H1 (cell line): ENCODE results near the gene TMEM154. TPM values are rescaled to one million over a fixed set of nuclear protein-coding genes. Genes with fewer than 3 reads are reported as not detected.
A peak's percentile ranks its signal among the peaks of the same experiment; 100 is the strongest.

ENCODE experiments used
- CTCF ChIA-PET: fragments of 300-600 bp; sonication (Branson Sonifier 250); formaldehyde crosslinking; loops from one replicate; lab custom pipeline; 2021; ENCODE audit not compliant: partially characterized antibody; lab: Charles Lee
- POLR2A ChIA-PET: fragments of 300-600 bp; sonication (Branson Sonifier 250); formaldehyde crosslinking; loops from one replicate; lab custom pipeline; 2021; ENCODE audit warnings: inconsistent platforms; ENCODE audit not compliant: partially characterized antibody; lab: Charles Lee
- DNase-seq, 2 experiments: peaks; one replicate each; pipeline versions ENCODE4 v3.0.0 to v3.0.0-alpha.2; 2010 to 2022; ENCODE audit warnings: low spot score in 2 of 2, low read depth in 1 of 2, mixed read lengths in 1 of 2
- FAIRE-seq: peaks from 2 replicates; lab custom pipeline; 2011; peaks lifted over from hg19 to GRCh38; lab: Jason Lieb, UNC
- H2AFZ ChIP-seq: 2 replicates; pipeline ENCODE4 v1.8.1; 2012; ENCODE audit warnings: low read length, inconsistent platforms
- H2AK5ac ChIP-seq: 2 replicates; pipeline ENCODE4 v1.6.1; 2013; ENCODE audit warnings: low read depth, low read length
- H2BK120ac ChIP-seq: replicated peaks from 2 replicates; pipeline ENCODE3; 2013; ENCODE audit warnings: low read depth, low read length, inconsistent platforms
- H2BK12ac ChIP-seq: 2 replicates; pipeline ENCODE4 v1.6.1; 2013; ENCODE audit warnings: low read depth, low read length
- H2BK15ac ChIP-seq: 2 replicates; pipeline ENCODE4 v1.6.1; 2013; ENCODE audit warnings: low read length
- H2BK20ac ChIP-seq: 2 replicates; pipeline ENCODE4 v1.6.1; 2013; ENCODE audit warnings: low read length
- H2BK5ac ChIP-seq: 2 replicates; pipeline ENCODE4 v1.6.1; 2013; ENCODE audit warnings: low read depth, low read length
- H3K14ac ChIP-seq: 2 replicates; pipeline ENCODE4 v1.6.1; 2013; ENCODE audit warnings: inconsistent platforms; ENCODE audit not compliant: insufficient read length
- H3K18ac ChIP-seq: 2 replicates; pipeline ENCODE4 v1.6.1; 2013; ENCODE audit warnings: low read length; ENCODE audit errors: extremely low read depth
- H3K23ac ChIP-seq: 2 replicates; pipeline ENCODE4 v1.6.1; 2013; ENCODE audit warnings: inconsistent platforms; ENCODE audit not compliant: insufficient read length
- H3K23me2 ChIP-seq: 2 replicates; pipeline ENCODE4 v1.6.1; 2013; ENCODE audit warnings: low read depth, low read length
- H3K27ac ChIP-seq: 2 replicates; pipeline ENCODE4 v1.6.1; 2011; ENCODE audit warnings: low read depth, low read length, inconsistent platforms
- H3K27me3 ChIP-seq, 4 experiments: replicated peaks in 1 of 4; 1 replicate in 1 of 4; 2 replicates in 3 of 4; pipeline versions ENCODE4 v1.6.1 to v1.8.1; 2011 to 2013; ENCODE audit warnings: low read length in 3 of 4, mild to moderate bottlenecking in 3 of 4, inconsistent platforms in 2 of 4, mixed read lengths in 2 of 4, moderate library complexity in 1 of 4; ENCODE audit not compliant: control insufficient read depth in 3 of 4, insufficient read depth in 3 of 4; ENCODE audit errors: extremely low read depth in 1 of 4
- H3K36me3 ChIP-seq, 4 experiments: 2 replicates each; pipeline versions ENCODE4 v1.6.1 to v1.8.1; 2011 to 2013; ENCODE audit warnings: mild to moderate bottlenecking in 4 of 4, low read length in 3 of 4, moderate library complexity in 2 of 4, control low read depth in 1 of 4, inconsistent platforms in 1 of 4; ENCODE audit not compliant: insufficient read depth in 4 of 4, control insufficient read depth in 2 of 4
- H3K4ac ChIP-seq: replicated peaks from 2 replicates; pipeline ENCODE3; 2013; ENCODE audit warnings: low read length, low read depth, mixed read lengths, inconsistent platforms; ENCODE audit not compliant: insufficient read length
- H3K4me1 ChIP-seq, 4 experiments: replicated peaks in 1 of 4; 1 replicate in 1 of 4; 2 replicates in 3 of 4; pipeline versions ENCODE4 v1.6.1 to v1.8.1; 2011 to 2013; ENCODE audit warnings: low read length in 3 of 4, inconsistent platforms in 2 of 4, mixed read lengths in 1 of 4; ENCODE audit not compliant: insufficient read depth in 4 of 4, control insufficient read depth in 3 of 4
- H3K4me2 ChIP-seq, 2 experiments: 2 replicates each; pipeline versions ENCODE4 v1.6.1 to v1.8.1; 2011 to 2013; ENCODE audit warnings: low read depth in 2 of 2, low read length in 2 of 2, control low read depth in 1 of 2, inconsistent platforms in 1 of 2, mild to moderate bottlenecking in 1 of 2; ENCODE audit not compliant: insufficient read depth in 1 of 2
- H3K4me3 ChIP-seq, 4 experiments: fragments of 200-600, 300-600 bp in 1 of 4; sonication (generic), shearing (Covaris generic), sonication (Bioruptor Twin) in 1 of 4; 2 replicates each; pipeline versions ENCODE4 v1.5.1 to v1.8.1; 2011 to 2016; ENCODE audit warnings: low read length in 4 of 4, low read depth in 3 of 4, control low read depth in 2 of 4, inconsistent platforms in 2 of 4, mild to moderate bottlenecking in 2 of 4, mixed read lengths in 1 of 4, moderate library complexity in 1 of 4; ENCODE audit not compliant: insufficient read depth in 2 of 4; ENCODE audit errors: extremely low read depth in 1 of 4
- H3K56ac ChIP-seq: replicated peaks from 2 replicates; pipeline ENCODE3; 2013; ENCODE audit warnings: low read depth, mild to moderate bottlenecking, mixed read lengths, low read length, inconsistent platforms; ENCODE audit not compliant: insufficient read length
- H3K79me1 ChIP-seq: 2 replicates; pipeline ENCODE4 v1.6.1; 2013; ENCODE audit warnings: low read depth, low read length, control low read depth
- H3K79me2 ChIP-seq, 2 experiments: 2 replicates each; pipeline versions ENCODE4 v1.6.1 to v1.8.1; 2012 to 2013; ENCODE audit warnings: low read length in 2 of 2, mild to moderate bottlenecking in 2 of 2, inconsistent platforms in 1 of 2; ENCODE audit not compliant: insufficient read depth in 2 of 2, control insufficient read depth in 1 of 2
- H3K9ac ChIP-seq, 4 experiments: replicated peaks in 1 of 4; 1 replicate in 1 of 4; 2 replicates in 3 of 4; pipeline versions ENCODE4 v1.6.1 to v1.8.1; 2011 to 2013; ENCODE audit warnings: low read depth in 3 of 4, low read length in 3 of 4, control low read depth in 2 of 4, mild to moderate bottlenecking in 2 of 4, moderate library complexity in 2 of 4, inconsistent platforms in 1 of 4; ENCODE audit errors: extremely low read depth in 1 of 4
- H3K9me3 ChIP-seq, 2 experiments: 2 replicates each; pipeline versions ENCODE4 v1.6.1 to v1.8.1; 2012 to 2013; ENCODE audit warnings: mild to moderate bottlenecking in 2 of 2, moderate library complexity in 2 of 2, control low read depth in 1 of 2, inconsistent platforms in 1 of 2, low read depth in 1 of 2, low read length in 1 of 2, mixed read lengths in 1 of 2; ENCODE audit not compliant: insufficient read depth in 2 of 2
- H4K20me1 ChIP-seq, 2 experiments: replicated peaks in 1 of 2; 2 replicates each; pipeline versions ENCODE3 to v1.8.1; 2011 to 2013; ENCODE audit warnings: inconsistent platforms in 2 of 2, low read length in 2 of 2, mild to moderate bottlenecking in 1 of 2; ENCODE audit not compliant: insufficient read depth in 2 of 2, control insufficient read depth in 1 of 2
- H4K5ac ChIP-seq: 2 replicates; pipeline ENCODE4 v1.6.1; 2013; ENCODE audit warnings: low read length, low read depth, mixed read lengths, inconsistent platforms; ENCODE audit not compliant: insufficient read length
- H4K8ac ChIP-seq: 2 replicates; pipeline ENCODE4 v1.8.0; 2013; ENCODE audit warnings: mild to moderate bottlenecking, moderate library complexity, low read length, inconsistent platforms; ENCODE audit not compliant: insufficient read depth; ENCODE audit errors: extremely low read depth
- H4K91ac ChIP-seq: replicated peaks from 2 replicates; pipeline ENCODE3; 2013; ENCODE audit warnings: low read length, mixed read lengths, inconsistent platforms; ENCODE audit not compliant: insufficient read length
- BACH1 ChIP-seq: IDR thresholded peaks from 2 replicates; pipeline ENCODE4 v1.6.1; 2012; ENCODE audit warnings: low read length, improper control_type of control experiment
- CBX5 ChIP-seq: fragments of 300-800, 300-1000 bp; sonication (generic); IDR thresholded peaks from 2 replicates; pipeline ENCODE4 v1.7.1; 2016; ENCODE audit warnings: antibody characterized with exemption, low read length, low read depth
- CBX8 ChIP-seq: fragments of 300-800, 300-1000 bp; sonication (generic); IDR thresholded peaks from 2 replicates; pipeline ENCODE4 v1.7.1; 2016; ENCODE audit warnings: low read depth, low read length, borderline replicate concordance
- CREB1 ChIP-seq: IDR thresholded peaks from 2 replicates; pipeline ENCODE4 v1.6.1; 2012; ENCODE audit warnings: inconsistent platforms
- KDM1A ChIP-seq: fragments of 200-600, 300-600 bp; sonication (generic); IDR thresholded peaks from 2 replicates; pipeline ENCODE4 v1.7.1; 2016; ENCODE audit warnings: mild to moderate bottlenecking, low read length, borderline replicate concordance
- MAFK ChIP-seq: IDR thresholded peaks from 2 replicates; pipeline ENCODE4 v1.6.1; 2012; ENCODE audit warnings: low read depth, mild to moderate bottlenecking, improper control_type of control experiment, low read length
- POLR2AphosphoS5 ChIP-seq: IDR thresholded peaks from 2 replicates; pipeline ENCODE4 v1.6.1; 2011; ENCODE audit warnings: low read depth, low read length
- SP1 ChIP-seq: IDR thresholded peaks from 2 replicates; pipeline ENCODE4 v1.6.1; 2011; ENCODE audit warnings: low read depth, low read length
- SRF ChIP-seq: IDR thresholded peaks from 2 replicates; pipeline ENCODE4 v1.6.1; 2011; ENCODE audit warnings: mild to moderate bottlenecking, low read depth, low read length, moderate library complexity
- TCF12 ChIP-seq: IDR thresholded peaks from 2 replicates; pipeline ENCODE4 v1.6.1; 2011; ENCODE audit warnings: low read depth, mild to moderate bottlenecking, low read length
- WGBS, 2 experiments: shearing (Covaris generic) in 1 of 2; methylation state at CpG; one replicate each; pipeline versions ENCODE4 v1.1.6 to v1.1.7; 2013 to 2015; ENCODE audit warnings: low lambda C conversion rate in 2 of 2, mixed read lengths in 2 of 2, inconsistent platforms in 1 of 2, low coverage in 1 of 2, missing lambda C conversion rate in 1 of 2; ENCODE audit not compliant: insufficient replicate concordance in 2 of 2, insufficient coverage in 1 of 2, insufficient read length in 1 of 2; ENCODE audit errors: extremely low coverage in 1 of 2, missing lambda C conversion rate in 1 of 2; 5-methylcytosine and 5-hydroxymethylcytosine counted together
- polyA plus RNA-seq, 7 experiments: library from polyadenylated mRNA; depleted of rRNA in 3 of 7; stranded (reverse) in 5 of 7; unstranded in 2 of 7; fragments of >200 nt in 5 of 7; fragments of 200-250 nt in 2 of 7; gene quantifications; 1 replicate in 5 of 7; 2 replicates in 1 of 7; 4 replicates in 1 of 7; pipeline versions ENCODE4 v1.2.1 to v1.2.3, GENCODE V29; 2011 to 2013; ENCODE audit warnings: missing spikeins in 2 of 7, mixed read lengths in 2 of 7
- total RNA-seq: library from RNA; stranded (reverse); fragmentation: NEBNext Ultra II Directional; extraction: Animal tissue kit (Norgen Biotek cat#: 25700); gene quantifications from 2 replicates; pipeline ENCODE4 v1.2.1, GENCODE V29; 2021
- TF ChIP-seq, protein P1 (sequence below): IDR thresholded peaks from 2 replicates; pipeline ENCODE4 v1.6.1; 2011; ENCODE audit warnings: low read depth, mild to moderate bottlenecking, low read length; ENCODE audit not compliant: insufficient read depth

Gene TMEM154
- total and polyA plus RNA-seq, 2 of the 8 experiments (the other 6 are each of a cell fraction or from before 2014, with no cell fraction given): 0.33 to 1.2 TPM

DNA sequence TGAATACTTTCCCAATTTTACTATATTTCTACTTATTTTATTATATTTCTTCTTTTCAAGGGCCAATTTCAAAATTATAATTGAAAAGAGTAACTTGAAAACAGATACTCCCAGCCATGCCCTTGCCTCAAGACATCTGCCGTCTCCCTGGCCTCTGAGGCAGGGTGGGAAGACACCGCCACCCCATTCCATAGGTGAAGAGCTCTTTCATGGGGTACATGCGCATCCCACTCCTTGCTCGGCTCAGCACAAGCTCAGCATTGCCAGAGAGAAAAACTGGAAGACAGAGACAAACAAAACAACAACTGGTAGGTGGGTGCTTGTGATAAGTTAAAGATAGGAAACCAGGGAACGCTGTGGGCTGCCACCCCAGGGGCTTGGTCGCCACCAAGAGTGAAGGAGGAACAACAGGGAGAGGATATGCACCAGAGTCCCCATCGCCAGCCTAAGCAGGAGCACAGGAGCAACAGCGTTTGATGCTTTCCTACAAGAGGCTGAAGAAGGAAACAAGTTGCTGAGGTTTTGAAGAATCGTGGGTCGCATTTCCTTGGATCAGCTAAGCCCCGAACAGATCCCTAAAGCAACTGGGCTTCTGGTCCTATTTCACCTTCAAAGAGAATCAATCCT is 11.3 kb downstream of the TMEM154 start:
- H3K4me2 ChIP-seq: no peak overlapping the region
- H3K56ac ChIP-seq: no peak overlapping the region
- no peak overlapping the region for H2BK15ac ChIP-seq
- ChIA-PET POLR2A (interaction anchor here (0.6 to 1.7 kb wide), 4 partner anchors 9 to 56 kb away, joined by 3 to 4 read pairs (median 4); partner anchors contain the start of gene TMEM154), CTCF (interaction anchor here (1.0 to 1.8 kb wide), 4 partner anchors 9 to 623 kb away, joined by 3 to 5 read pairs (median 3); no protein-coding TSS in a partner anchor)
- H2BK12ac ChIP-seq: no peak overlapping the region
- peak overlapping the region; percentile 30; the same call in 1 of the 2 replicates for H4K8ac ChIP-seq
- H2BK5ac ChIP-seq: 0 out of 2 replicates have a peak overlapping the region, but pooled peaks have one; percentile 18
- no peaks in the 10 kb centered on the region for H3K79me2 ChIP-seq
- no peak overlapping the region for H4K5ac ChIP-seq
- no peaks in the 10 kb centered on the region for H3K23me2 ChIP-seq
- H3K23ac ChIP-seq: no peak overlapping the region
- no peak overlapping the region for H3K14ac ChIP-seq
- no peak overlapping the region for H4K91ac ChIP-seq
- no peak overlapping the region for H2BK20ac ChIP-seq
- H3K9ac ChIP-seq: no peak overlapping the region
- no peaks in the 10 kb centered on the region for H3K36me3 ChIP-seq
- no peaks in the 10 kb centered on the region for H3K9me3 ChIP-seq
- no peaks in the 10 kb centered on the region; the same call in 1 of the 2 replicates for H3K79me1 ChIP-seq
- H2AK5ac ChIP-seq: no peak overlapping the region
- no peak overlapping the region for H2BK120ac ChIP-seq
- peaks cover 3 to 6% (median 4%) of the 10 kb centered on the region in 4 experiments; a peak in 4 of 7 replicates for H3K4me1 ChIP-seq
- H3K4ac ChIP-seq: no peak overlapping the region
- H2AFZ ChIP-seq: peak overlapping the region; percentile 85
- no peak overlapping the region for H3K18ac ChIP-seq
- H3K27ac ChIP-seq: no peak overlapping the region
- FAIRE-seq (no peak), DNase-seq (no peak)
- H4K20me1 ChIP-seq: no peaks in the 10 kb centered on the region
- WGBS, 2 experiments: 83% methylated on average over 11 of the region's 11 CpGs; no CpG with 5 or more reads in 1 of the 2 experiments
- no peaks in the 10 kb centered on the region for H3K27me3 ChIP-seq
- no peak overlapping the region for H3K4me3 ChIP-seq
- TF ChIP-seq TCF12 (no peak), CREB1 (no peak), BACH1 (no peak), CBX5 (no peak), MAFK (no peak), CBX8 (no peak), SP1 (no peak), POLR2AphosphoS5 (no peak), SRF (no peak), KDM1A (no peak)
- TF ChIP-seq, protein P1, sequence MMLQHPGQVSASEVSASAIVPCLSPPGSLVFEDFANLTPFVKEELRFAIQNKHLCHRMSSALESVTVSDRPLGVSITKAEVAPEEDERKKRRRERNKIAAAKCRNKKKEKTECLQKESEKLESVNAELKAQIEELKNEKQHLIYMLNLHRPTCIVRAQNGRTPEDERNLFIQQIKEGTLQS: no peak
